HepG2 (cell line): ENCODE results near the gene DDX31. TPM values are rescaled to one million over a fixed set of nuclear protein-coding genes. Genes with fewer than 3 reads are reported as not detected.
A peak's percentile ranks its signal among the peaks of the same experiment; 100 is the strongest.

Experiments used
- ATF7 ChIP-seq, 2 experiments: fragments of 450-650 bp in 1 of 2; sonication (generic) in 1 of 2; formaldehyde crosslinking in 1 of 2; IDR thresholded peaks; 2 replicates each; pipeline versions ENCODE4 v1.4.0 to v1.6.1; 2016 to 2020; ENCODE audit warnings: antibody characterized with exemption in 1 of 2, mild to moderate bottlenecking in 1 of 2, missing genetic modification reagents in 1 of 2
- ATF7-NPFF ChIP-seq: sonication (generic); formaldehyde crosslinking; IDR thresholded peaks from 2 replicates; pipeline ENCODE4 v1.8.1; 2023; ENCODE audit warnings: mild to moderate bottlenecking, low read depth, missing genetic modification reagents, moderate library complexity
- HMGXB4 ChIP-seq, 2 experiments: sonication (generic) in 1 of 2; formaldehyde crosslinking in 1 of 2; IDR thresholded peaks; 2 replicates each; pipeline versions ENCODE4 v1.4.0 to v1.6.1; 2018 to 2020; ENCODE audit warnings: missing genetic modification reagents in 2 of 2, borderline replicate concordance in 1 of 2, low read depth in 1 of 2, mild to moderate bottlenecking in 1 of 2, missing biosample characterization in 1 of 2
- PAX8 ChIP-seq: sonication (generic); formaldehyde crosslinking; IDR thresholded peaks from 2 replicates; pipeline ENCODE4 v1.8.0; 2022; ENCODE audit warnings: mild to moderate bottlenecking, missing genetic modification reagents, borderline replicate concordance
- PRDM15 ChIP-seq: sonication (generic); formaldehyde crosslinking; IDR thresholded peaks from 2 replicates; pipeline ENCODE4 v1.4.0; 2020; ENCODE audit warnings: missing genetic modification reagents
- RFXAP ChIP-seq: sonication (generic); formaldehyde crosslinking; IDR thresholded peaks from 2 replicates; pipeline ENCODE4 v1.4.0; 2020; ENCODE audit warnings: missing genetic modification reagents, borderline replicate concordance
- SMAD1 ChIP-seq: sonication (generic); formaldehyde crosslinking; IDR thresholded peaks from 2 replicates; pipeline ENCODE4 v1.4.0; 2020; ENCODE audit warnings: missing genetic modification reagents, low read depth, mild to moderate bottlenecking, borderline replicate concordance
- SP2 ChIP-seq: sonication (generic); formaldehyde crosslinking; IDR thresholded peaks from 2 replicates; pipeline ENCODE4 v1.5.1; 2020; ENCODE audit warnings: mild to moderate bottlenecking, missing genetic modification reagents
- TBX2 ChIP-seq: sonication (generic); formaldehyde crosslinking; IDR thresholded peaks from 2 replicates; pipeline ENCODE4 v1.5.0; 2020; ENCODE audit warnings: missing genetic modification reagents, mild to moderate bottlenecking, borderline replicate concordance
- YEATS4 ChIP-seq: sonication (generic); formaldehyde crosslinking; IDR thresholded peaks from 2 replicates; pipeline ENCODE4 v1.4.0; 2020; ENCODE audit warnings: missing genetic modification reagents, borderline replicate concordance
- ZC3H13 ChIP-seq: sonication (generic); formaldehyde crosslinking; IDR thresholded peaks from 2 replicates; pipeline ENCODE4 v1.8.1; 2023; ENCODE audit warnings: mild to moderate bottlenecking, missing genetic modification reagents, moderate library complexity
- ZMYM2 ChIP-seq: sonication (generic); formaldehyde crosslinking; IDR thresholded peaks from 2 replicates; pipeline ENCODE4 v1.8.0; 2022; ENCODE audit warnings: mild to moderate bottlenecking, missing genetic modification reagents
- ZNF30 ChIP-seq: sonication (generic); formaldehyde crosslinking; IDR thresholded peaks from 2 replicates; pipeline ENCODE4 v1.5.0; 2020; ENCODE audit warnings: mild to moderate bottlenecking, missing genetic modification reagents
- ZNF34 ChIP-seq: sonication (generic); formaldehyde crosslinking; IDR thresholded peaks from 2 replicates; pipeline ENCODE4 v1.4.0; 2020; ENCODE audit warnings: mild to moderate bottlenecking, missing genetic modification reagents, borderline replicate concordance
- ZNF569 ChIP-seq: sonication (generic); formaldehyde crosslinking; IDR thresholded peaks from 2 replicates; pipeline ENCODE4 v1.5.0; 2020; ENCODE audit warnings: mild to moderate bottlenecking, missing genetic modification reagents, moderate library complexity, borderline replicate concordance
- ZNF576 ChIP-seq: sonication (generic); formaldehyde crosslinking; IDR thresholded peaks from 2 replicates; pipeline ENCODE4 v1.4.0; 2020; ENCODE audit warnings: mild to moderate bottlenecking, missing genetic modification reagents
- polyA plus RNA-seq, 8 experiments: library from polyadenylated mRNA; depleted of rRNA in 3 of 8; stranded (reverse) in 7 of 8; unstranded in 1 of 8; fragments of >200 nt; fragmentation: Illumina TruSeq in 4 of 8; extraction: Trizol in 4 of 8; gene quantifications; 2 replicates each; pipeline versions ENCODE4 v1.2.1 to v1.2.3, GENCODE V29; 2011 to 2016; ENCODE audit warnings: low read depth in 4 of 8, missing spikeins in 1 of 8, mixed read lengths in 1 of 8; ENCODE audit not compliant: insufficient read depth in 1 of 8
- total RNA-seq, 5 experiments: library from RNA; depleted of rRNA; stranded (reverse); fragments of >200 nt; fragmentation: Illumina TruSeq; extraction: Trizol; gene quantifications; 2 replicates each; pipeline ENCODE4 v1.2.3, GENCODE V29; 2016; ENCODE audit warnings: low read depth in 1 of 5
- TF ChIP-seq, protein P1 (sequence below): IDR thresholded peaks from 2 replicates; pipeline ENCODE4 v1.6.1; 2016; ENCODE audit warnings: low read depth, control low read depth
- TF ChIP-seq, protein P2 (sequence below): sonication (generic); formaldehyde crosslinking; IDR thresholded peaks from 2 replicates; pipeline ENCODE4 v1.4.0; 2020; ENCODE audit warnings: missing genetic modification reagents

Gene DDX31
- total and polyA plus RNA-seq, 2 of the 13 experiments (the other 11 are each of a cell fraction or from before 2014, with no cell fraction given): 11.4 to 16.3 TPM

GRCh38 chr9:132669698-132670456 is at the start of gene DDX31 (continued):
- TF ChIP-seq PAX8 (CRISPR knock-in tag) (no peak), ATF7 (IDR thresholded peaks at IDR 0.05) (no peak), ATF7 (CRISPR knock-in tag; IDR thresholded peaks at IDR 0.05) (peak; percentile 41; the same call in 1 of the 2 replicates), ZNF30 (CRISPR knock-in tag) (peak; percentile 94; the same call in 1 of the 2 replicates), SMAD1 (CRISPR knock-in tag) (0 out of 2 replicates have a peak, but pooled peaks have one; percentile 68), ZC3H13 (CRISPR knock-in tag) (peak; percentile 91), ZNF34 (CRISPR knock-in tag) (no peak), ZNF569 (CRISPR knock-in tag) (no peak), SP2 (CRISPR knock-in tag) (peak; percentile 66), RFXAP (CRISPR knock-in tag) (peak; percentile 66; the same call in 1 of the 2 replicates), ATF7-NPFF (CRISPR knock-in tag) (peak; percentile 97), YEATS4 (CRISPR knock-in tag) (peak; percentile 98), PRDM15 (CRISPR knock-in tag) (peak; percentile 72; the same call in 1 of the 2 replicates), TBX2 (CRISPR knock-in tag) (peak; percentile 91), ZNF576 (CRISPR knock-in tag) (peak; percentile 96), ZMYM2 (peak; percentile 93; the same call in 1 of the 2 replicates), HMGXB4 (CRISPR knock-in tag; IDR thresholded peaks at IDR 0.05; ENCODE audit: borderline replicate concordance in 1 of 2, low read depth in 1 of 2) (peak; percentile 79 to 85; a peak in 3 of 4 replicates)
- TF ChIP-seq, protein P1, sequence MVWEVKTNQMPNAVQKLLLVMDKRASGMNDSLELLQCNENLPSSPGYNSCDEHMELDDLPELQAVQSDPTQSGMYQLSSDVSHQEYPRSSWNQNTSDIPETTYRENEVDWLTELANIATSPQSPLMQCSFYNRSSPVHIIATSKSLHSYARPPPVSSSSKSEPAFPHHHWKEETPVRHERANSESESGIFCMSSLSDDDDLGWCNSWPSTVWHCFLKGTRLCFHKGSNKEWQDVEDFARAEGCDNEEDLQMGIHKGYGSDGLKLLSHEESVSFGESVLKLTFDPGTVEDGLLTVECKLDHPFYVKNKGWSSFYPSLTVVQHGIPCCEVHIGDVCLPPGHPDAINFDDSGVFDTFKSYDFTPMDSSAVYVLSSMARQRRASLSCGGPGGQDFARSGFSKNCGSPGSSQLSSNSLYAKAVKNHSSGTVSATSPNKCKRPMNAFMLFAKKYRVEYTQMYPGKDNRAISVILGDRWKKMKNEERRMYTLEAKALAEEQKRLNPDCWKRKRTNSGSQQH (CRISPR knock-in tag): no peak; the same call in 1 of the 2 replicates
- TF ChIP-seq, protein P2, sequence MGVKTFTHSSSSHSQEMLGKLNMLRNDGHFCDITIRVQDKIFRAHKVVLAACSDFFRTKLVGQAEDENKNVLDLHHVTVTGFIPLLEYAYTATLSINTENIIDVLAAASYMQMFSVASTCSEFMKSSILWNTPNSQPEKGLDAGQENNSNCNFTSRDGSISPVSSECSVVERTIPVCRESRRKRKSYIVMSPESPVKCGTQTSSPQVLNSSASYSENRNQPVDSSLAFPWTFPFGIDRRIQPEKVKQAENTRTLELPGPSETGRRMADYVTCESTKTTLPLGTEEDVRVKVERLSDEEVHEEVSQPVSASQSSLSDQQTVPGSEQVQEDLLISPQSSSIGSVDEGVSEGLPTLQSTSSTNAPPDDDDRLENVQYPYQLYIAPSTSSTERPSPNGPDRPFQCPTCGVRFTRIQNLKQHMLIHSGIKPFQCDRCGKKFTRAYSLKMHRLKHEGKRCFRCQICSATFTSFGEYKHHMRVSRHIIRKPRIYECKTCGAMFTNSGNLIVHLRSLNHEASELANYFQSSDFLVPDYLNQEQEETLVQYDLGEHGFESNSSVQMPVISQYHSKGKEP (CRISPR knock-in tag): 0 out of 2 replicates have a peak, but pooled peaks have one; percentile 52
